B cell (primary cell): ENCODE measurements around the gene OR56B4. TPM values are rescaled to one million over a fixed set of nuclear protein-coding genes. Genes with fewer than 3 reads are reported as not detected.

Source experiments
- ATAC-seq: fragments of 200-7000 bp; cut with Tn5 transposase; one replicate; pipeline ENCODE4 v1.10.0; 2021; ENCODE audit warnings: low read depth, mild to moderate bottlenecking, moderate number of reproducible peaks, moderate library complexity
- CTCF ChIA-PET: fragments of 350-600 bp; sonication (Branson Sonifier 250); formaldehyde crosslinking; loops from one replicate; lab custom pipeline; 2021; ENCODE audit warnings: antibody characterized with exemption, inconsistent platforms; lab: Charles Lee
- POLR2A ChIA-PET: fragments of 350-600 bp; sonication (Branson Sonifier 250); formaldehyde crosslinking; loops from one replicate; lab custom pipeline; 2021; ENCODE audit warnings: antibody characterized with exemption; lab: Charles Lee
- DNase-seq: peaks from one replicate; pipeline ENCODE4 v3.0.0; 2013
- H2AFZ ChIP-seq: 2 replicates; pipeline ENCODE4 v1.6.1; 2012; ENCODE audit warnings: mild to moderate bottlenecking, low read depth, low read length; ENCODE audit not compliant: insufficient read depth, poor library complexity, severe bottlenecking
- H3K27ac ChIP-seq, 2 donors: 1 replicate in 1 of 2; 2 replicates in 1 of 2; pipeline ENCODE4 v1.5.1; 2012 to 2013; ENCODE audit warnings: low read length in 2 of 2, mild to moderate bottlenecking in 2 of 2, moderate library complexity in 1 of 2
- H3K27me3 ChIP-seq, 4 experiments: fragments of 200-600 bp in 1 of 4; sonication (generic) in 1 of 4; replicated peaks in 1 of 4; 1 replicate in 2 of 4; 2 replicates in 2 of 4; pipeline versions ENCODE4 v1.6.1 to v1.7.0; 2013 to 2016; ENCODE audit warnings: low read length in 3 of 4, mild to moderate bottlenecking in 2 of 4, mixed read lengths in 1 of 4, moderate library complexity in 1 of 4; ENCODE audit not compliant: insufficient read depth in 4 of 4, control insufficient read depth in 3 of 4; ENCODE audit errors: control extremely low read depth in 1 of 4
- H3K36me3 ChIP-seq, 2 experiments: replicated peaks in 1 of 2; 1 replicate in 1 of 2; 2 replicates in 1 of 2; pipeline versions ENCODE4 v1.6.1 to v1.7.1; 2013; ENCODE audit warnings: low read length in 1 of 2; ENCODE audit not compliant: insufficient read depth in 2 of 2, control insufficient read depth in 1 of 2; ENCODE audit errors: control extremely low read depth in 1 of 2, extremely low read depth in 1 of 2
- H3K4me1 ChIP-seq, 2 donors: fragments of 200-600 bp in 1 of 2; sonication (generic) in 1 of 2; 1 replicate in 1 of 2; 2 replicates in 1 of 2; pipeline versions ENCODE4 v1.5.1 to v1.6.1; 2013 to 2017; ENCODE audit warnings: low read length in 2 of 2; ENCODE audit not compliant: control insufficient read depth in 2 of 2, insufficient read depth in 2 of 2
- H3K4me2 ChIP-seq: replicated peaks from 2 replicates; pipeline ENCODE3; 2012; ENCODE audit warnings: mild to moderate bottlenecking, low read depth, low read length; ENCODE audit not compliant: poor library complexity, severe bottlenecking
- H3K4me3 ChIP-seq, 5 experiments: fragments of 200-600 bp in 1 of 5; sonication (generic) in 1 of 5; 1 replicate in 3 of 5; 2 replicates in 2 of 5; pipeline versions ENCODE4 v1.5.1 to v1.7.0; 2011 to 2016; ENCODE audit warnings: low read length in 4 of 5, mild to moderate bottlenecking in 4 of 5, low read depth in 2 of 5, control low read depth in 1 of 5, moderate library complexity in 1 of 5; ENCODE audit not compliant: insufficient read depth in 1 of 5; ENCODE audit errors: control extremely low read depth in 1 of 5, extremely low read depth in 1 of 5
- H3K79me2 ChIP-seq: fragments of 200-600 bp; sonication (generic); one replicate; pipeline ENCODE4 v1.6.0; 2016; ENCODE audit warnings: low read length; ENCODE audit not compliant: control insufficient read depth, insufficient read depth
- H3K9ac ChIP-seq: fragments of 200-600 bp; sonication (generic); 2 replicates; pipeline ENCODE4 v1.6.1; 2017; ENCODE audit warnings: mild to moderate bottlenecking, low read length, moderate library complexity
- H3K9me3 ChIP-seq, 3 donors: one replicate each; pipeline versions ENCODE4 v1.6.1 to v1.7.1; 2013; ENCODE audit warnings: low read length in 2 of 3; ENCODE audit not compliant: control insufficient read depth in 2 of 3, insufficient read depth in 1 of 3; ENCODE audit errors: control extremely low read depth in 1 of 3
- H4K20me1 ChIP-seq: 2 replicates; pipeline ENCODE4 v1.6.0; 2012; ENCODE audit warnings: mild to moderate bottlenecking, low read length; ENCODE audit not compliant: insufficient read depth, control insufficient read depth, poor library complexity, severe bottlenecking
- H3K27ac Mint-ChIP-seq: one replicate; pipeline ENCODE4 v1.8.0; 2021; ENCODE audit warnings: mixed read lengths
- H3K27me3 Mint-ChIP-seq: one replicate; pipeline ENCODE4 v1.8.0; 2021; ENCODE audit warnings: mixed read lengths
- H3K4me1 Mint-ChIP-seq: one replicate; pipeline ENCODE4 v1.8.0; 2021; ENCODE audit warnings: mixed read lengths
- H3K4me3 Mint-ChIP-seq: one replicate; pipeline ENCODE4 v1.8.0; 2021; ENCODE audit warnings: mixed read lengths
- H3K9me3 Mint-ChIP-seq: one replicate; pipeline ENCODE4 v1.8.0; 2022; ENCODE audit warnings: mixed read lengths; ENCODE audit not compliant: insufficient read depth
- CTCF ChIP-seq: fragments of 200-600 bp; IDR thresholded peaks from one replicate; pipeline ENCODE4 v1.8.0; 2022; ENCODE audit warnings: antibody characterized with exemption, mild to moderate bottlenecking
- EZH2 ChIP-seq: IDR thresholded peaks from 2 replicates; pipeline ENCODE4 v1.6.1; 2012; ENCODE audit warnings: borderline replicate concordance, low read depth, mild to moderate bottlenecking, moderate library complexity, low read length; ENCODE audit not compliant: insufficient read depth, poor library complexity, severe bottlenecking
- whole genome bisulfite sequencing: methylation state at CpG from one replicate; pipeline ENCODE4 v1.1.5; 2013; ENCODE audit warnings: missing lambda C conversion rate; ENCODE audit not compliant: insufficient coverage; 5-methylcytosine and 5-hydroxymethylcytosine counted together
- intact Hi-C: fragments of 100-400 bp; cut with micrococcal nuclease; formaldehyde crosslinking; loops from one replicate; pipeline ENCODE4 v1.10.0; 2022
- polyA plus RNA-seq: library from polyadenylated mRNA; depleted of rRNA; stranded (reverse); fragments of >200 nt; gene quantifications from 2 replicates; pipeline ENCODE4 v1.2.3, GENCODE V29; 2012
- total RNA-seq, 2 donors: library from RNA; stranded (reverse); fragments of 120-200 nt in 1 of 2; gene quantifications; 1 replicate in 1 of 2; 2 replicates in 1 of 2; pipeline versions ENCODE4 v1.2.3 to v1.2.4, GENCODE V29; 2013 to 2022

The OR56B4 gene
- total and polyA plus RNA-seq, 2 donors (not counting 1 experiment from before 2014, with no cell fraction given), result not detected

- no peaks in the 10 kb centered on the region for H3K79me2 ChIP-seq
- H3K27ac ChIP-seq, result no peak overlapping the region
- ATAC-seq (no peak), DNase-seq (no peak)
- POLR2A ChIA-PET, result no interaction called here
- H3K4me3 ChIP-seq, result no peak overlapping the region
- H3K4me2 ChIP-seq, result no peak overlapping the region
- H3K27ac Mint-ChIP-seq, result no peak overlapping the region
- no peaks in the 10 kb centered on the region for H3K4me1 ChIP-seq
- H4K20me1 ChIP-seq, result no peaks in the 10 kb centered on the region
- H3K36me3 ChIP-seq, result no peaks in the 10 kb centered on the region
- peaks cover 13% of the 10 kb centered on the region for H3K27me3 Mint-ChIP-seq
- no peaks in the 10 kb centered on the region for H3K4me1 Mint-ChIP-seq
- peaks cover 0 to 4% (median 0%) of the 10 kb centered on the region in 4 experiments for H3K27me3 ChIP-seq
- intact Hi-C loops, result no loop called here
- 35% methylated on average over 2 of the region's 2 CpGs for WGBS
- H3K4me3 Mint-ChIP-seq, result no peak overlapping the region
- no peak overlapping the region for H3K9ac ChIP-seq
- H2AFZ ChIP-seq, result no peak overlapping the region
- TF ChIP-seq CTCF (no peak), EZH2 (no peak)
- H3K9me3 Mint-ChIP-seq, result no peaks in the 10 kb centered on the region
- CTCF ChIA-PET, result no interaction called here
- no peaks in the 10 kb centered on the region for H3K9me3 ChIP-seq
These were observed 11.1 kb upstream of the OR56B4 start for GRCh38 chr11:6096417-6096816.

GRCh38 chr11:6099577-6099976, 7.9 kb upstream of the OR56B4 start:
- Histone ChIP-seq H3K4me1 (no peaks in the 10 kb centered on the region), H3K4me3 (no peak overlapping the region), H3K36me3 (no peaks in the 10 kb centered on the region), H3K4me2 (no peak overlapping the region), H3K9ac (no peak overlapping the region), H4K20me1 (no peaks in the 10 kb centered on the region), H3K9me3 (no peaks in the 10 kb centered on the region), H3K79me2 (no peaks in the 10 kb centered on the region), H3K27me3 (peaks cover 0 to 4% (median 0%) of the 10 kb centered on the region in 4 experiments), H2AFZ (no peak overlapping the region), H3K27ac (no peak overlapping the region)
- no peak overlapping the region for H3K27ac Mint-ChIP-seq
- H3K4me3 Mint-ChIP-seq, result no peak overlapping the region
- no CpG with 5 or more reads among the region's 2 CpGs for WGBS
- POLR2A ChIA-PET, result no interaction called here
- peaks cover 9% of the 10 kb centered on the region for H3K27me3 Mint-ChIP-seq
- no peaks in the 10 kb centered on the region for H3K4me1 Mint-ChIP-seq
- no peaks in the 10 kb centered on the region for H3K9me3 Mint-ChIP-seq
- no peak for DNase-seq
- intact Hi-C loops, result no loop called here
- CTCF ChIA-PET, result no interaction called here
- ATAC-seq, result no peak
- TF ChIP-seq CTCF (no peak), EZH2 (no peak)
